BLaER1 treated with 17β-estradiol and CSF1 and Interleukin-3, amounts not matched to agents 10 nM and 100 nM (cell line): ENCODE data around the gene CABYR.
A peak's percentile ranks its signal among the peaks of the same experiment; 100 is the strongest.

ENCODE experiments used
- H3K27ac ChIP-seq, 11 experiments: shearing (Covaris generic); formaldehyde crosslinking; 2 replicates each; pipeline ENCODE4 v1.8.1; 2022
- H3K27me3 ChIP-seq, 11 experiments: shearing (Covaris generic); formaldehyde crosslinking; 2 replicates each; pipeline ENCODE4 v1.8.1; 2022
- H3K36me3 ChIP-seq, 11 experiments: shearing (Covaris generic); formaldehyde crosslinking; 2 replicates each; pipeline ENCODE4 v1.8.1; 2022
- H3K4me1 ChIP-seq, 10 experiments: shearing (Covaris generic); formaldehyde crosslinking; 2 replicates each; pipeline ENCODE4 v1.8.1; 2022
- H3K4me2 ChIP-seq, 11 experiments: shearing (Covaris generic); formaldehyde crosslinking; 2 replicates each; pipeline ENCODE4 v1.8.1; 2022
- H3K4me3 ChIP-seq, 10 experiments: shearing (Covaris generic); formaldehyde crosslinking; 2 replicates each; pipeline ENCODE4 v1.8.1; 2022
- H3K9ac ChIP-seq, 11 experiments: shearing (Covaris generic); formaldehyde crosslinking; 2 replicates each; pipeline ENCODE4 v1.8.1; 2022
- H3K9me3 ChIP-seq, 11 experiments: shearing (Covaris generic); formaldehyde crosslinking; replicated peaks in 1 of 11; 2 replicates each; pipeline ENCODE4 v1.8.1; 2022
- H4K20me1 ChIP-seq, 11 experiments: shearing (Covaris generic); formaldehyde crosslinking; 2 replicates each; pipeline ENCODE4 v1.8.1; 2022
- Cebpa-rat ChIP-seq, 11 experiments: shearing (Covaris generic); IDR thresholded peaks; 2 replicates each; pipeline ENCODE4 v1.8.1; 2022

Gene CABYR

DNA sequence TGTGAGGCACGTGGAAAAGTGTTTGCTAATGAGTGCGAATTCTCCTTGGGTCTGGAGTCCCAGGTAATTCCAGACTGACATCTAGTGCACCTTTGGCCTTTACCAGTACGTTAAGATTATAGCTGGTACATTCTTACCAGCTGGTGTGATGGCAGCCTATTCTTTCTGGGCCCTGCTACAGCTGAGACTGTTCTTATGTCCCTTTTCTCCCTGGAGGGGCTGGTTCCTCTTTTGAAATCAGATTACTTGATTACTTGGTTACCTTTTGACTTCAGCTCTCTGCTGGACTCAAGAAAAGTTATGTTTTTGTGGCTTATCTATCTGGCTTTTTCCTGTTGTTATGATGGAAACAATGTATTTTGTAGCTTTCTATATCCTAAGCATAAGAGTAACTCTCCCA is 14.5 kb downstream of the CABYR start:
- no peak for TF ChIP-seq Cebpa-rat (IDR thresholded peaks at IDR 0.05)
- no peak overlapping the region for H3K27ac ChIP-seq
- H4K20me1 ChIP-seq = no peaks in the 10 kb centered on the region
- H3K9me3 ChIP-seq = peaks cover 0 to 12% (median 0%) of the 10 kb centered on the region in 11 experiments; a peak in 4 of 22 replicates
- no peak overlapping the region for H3K4me2 ChIP-seq
- no peak overlapping the region for H3K4me3 ChIP-seq
- H3K27me3 ChIP-seq = no peaks in the 10 kb centered on the region
- H3K36me3 ChIP-seq = peaks cover 0 to 29% (median 10%) of the 10 kb centered on the region in 11 experiments; a peak in 10 of 22 replicates
- no peak overlapping the region for H3K9ac ChIP-seq
- no peaks in the 10 kb centered on the region for H3K4me1 ChIP-seq

DNA sequence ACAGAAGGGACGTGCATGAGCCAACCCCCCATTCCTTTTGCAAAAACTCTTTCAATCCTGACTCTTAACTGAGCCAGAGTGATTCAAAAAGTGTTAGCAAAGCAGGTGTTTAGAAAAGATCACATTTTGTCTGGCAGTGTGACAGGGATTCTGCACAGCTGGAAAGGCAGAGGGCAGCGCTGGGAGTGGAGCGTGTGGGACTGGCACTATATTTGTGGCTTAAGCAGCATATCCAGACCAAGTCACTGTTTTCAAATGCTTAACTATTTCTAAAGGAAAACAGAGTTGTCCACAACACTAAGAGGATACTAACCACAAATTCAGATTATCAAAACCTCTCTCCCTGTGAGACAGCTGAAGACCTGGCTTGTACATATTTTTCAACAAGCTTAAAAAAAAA is 19.0 kb downstream of the CABYR start:
- H3K36me3 ChIP-seq = peaks cover 0 to 64% (median 30%) of the 10 kb centered on the region in 11 experiments; a peak in 20 of 22 replicates
- no peaks in the 10 kb centered on the region for H4K20me1 ChIP-seq
- TF ChIP-seq Cebpa-rat (IDR thresholded peaks at IDR 0.05) = no peak
- H3K4me3 ChIP-seq = no peak overlapping the region
- no peak overlapping the region for H3K4me2 ChIP-seq
- H3K27me3 ChIP-seq = no peaks in the 10 kb centered on the region
- H3K9ac ChIP-seq = no peak overlapping the region
- no peak overlapping the region for H3K27ac ChIP-seq
- H3K4me1 ChIP-seq = no peaks in the 10 kb centered on the region
- H3K9me3 ChIP-seq = no peaks in the 10 kb centered on the region

DNA sequence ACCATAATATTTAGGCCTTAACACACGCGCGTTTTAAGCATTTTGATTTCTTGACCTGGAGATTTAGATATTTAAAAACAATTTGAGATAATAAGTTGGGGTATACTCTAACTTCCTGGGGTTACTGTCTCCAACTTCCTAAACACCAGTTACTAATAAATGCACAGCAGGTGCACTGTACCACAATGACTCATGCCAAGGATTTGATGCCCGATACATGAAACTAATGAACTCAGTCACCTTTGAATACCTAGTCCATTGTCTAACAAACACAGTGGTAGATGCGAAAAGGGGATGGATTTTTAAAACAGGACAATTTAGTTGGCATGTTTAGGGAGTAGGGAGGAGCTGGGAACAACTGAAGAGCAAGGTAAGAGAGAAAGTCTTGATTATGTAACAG is 21.2 kb downstream of the CABYR start:
- peaks cover 6 to 83% (median 44%) of the 10 kb centered on the region in 11 experiments for H3K36me3 ChIP-seq
- H3K9me3 ChIP-seq = no peaks in the 10 kb centered on the region
- no peaks in the 10 kb centered on the region for H3K27me3 ChIP-seq
- TF ChIP-seq Cebpa-rat (IDR thresholded peaks at IDR 0.05) = no peak
- H3K27ac ChIP-seq = no peak overlapping the region
- H3K4me2 ChIP-seq = no peak overlapping the region
- H4K20me1 ChIP-seq = no peaks in the 10 kb centered on the region
- H3K9ac ChIP-seq = no peak overlapping the region
- H3K4me3 ChIP-seq = no peak overlapping the region
- no peaks in the 10 kb centered on the region for H3K4me1 ChIP-seq

DNA sequence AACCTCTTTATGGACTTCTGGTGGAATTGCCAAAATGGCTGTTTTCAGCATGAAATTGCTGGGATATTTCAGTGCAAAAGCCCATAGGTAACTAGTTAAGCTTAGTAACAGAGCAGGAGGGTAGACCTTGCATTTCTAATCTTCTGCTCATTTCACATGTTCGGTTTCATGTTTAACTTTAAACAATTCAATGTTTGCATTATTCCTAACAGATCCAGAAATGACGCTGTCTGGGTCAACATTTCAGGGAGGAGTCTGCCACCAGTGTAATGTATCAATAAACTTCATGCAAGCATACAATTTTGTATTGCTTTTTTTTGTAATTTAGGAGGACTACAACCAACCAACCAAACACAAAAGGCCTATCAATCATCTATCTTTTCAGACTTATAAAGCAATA is 22.4 kb downstream of the CABYR start:
- H3K27ac ChIP-seq = no peak overlapping the region
- H4K20me1 ChIP-seq = no peaks in the 10 kb centered on the region
- no peak overlapping the region for H3K9ac ChIP-seq
- H3K9me3 ChIP-seq = no peaks in the 10 kb centered on the region
- no peaks in the 10 kb centered on the region for H3K4me1 ChIP-seq
- TF ChIP-seq Cebpa-rat (IDR thresholded peaks at IDR 0.05) = no peak
- peaks cover 11 to 87% (median 43%) of the 10 kb centered on the region in 11 experiments for H3K36me3 ChIP-seq
- no peak overlapping the region for H3K4me2 ChIP-seq
- H3K4me3 ChIP-seq = no peak overlapping the region
- H3K27me3 ChIP-seq = no peaks in the 10 kb centered on the region

DNA sequence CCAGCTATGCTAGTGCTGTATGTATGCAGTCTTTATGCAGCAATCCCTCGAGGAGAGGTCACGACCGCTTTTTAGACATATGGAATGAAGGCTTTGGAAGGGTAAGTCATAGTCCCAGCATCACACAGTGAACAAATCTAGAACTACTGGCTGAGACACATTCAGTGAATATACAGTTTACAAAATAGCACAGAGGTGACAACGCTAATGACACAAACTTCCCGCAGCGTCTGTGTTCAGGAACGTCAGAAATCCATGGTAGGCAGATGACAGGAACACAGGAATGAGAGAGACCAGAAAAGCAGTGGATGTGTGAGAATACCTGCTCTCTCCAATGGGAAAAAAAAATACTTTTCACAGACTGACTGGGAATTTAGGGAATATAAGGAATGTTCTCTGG is 29.6 kb downstream of the CABYR start:
- H3K4me1 ChIP-seq = no peaks in the 10 kb centered on the region
- H3K9ac ChIP-seq = no peak overlapping the region
- H3K36me3 ChIP-seq = peaks cover 12 to 56% (median 25%) of the 10 kb centered on the region in 11 experiments; a peak in 19 of 22 replicates
- H3K9me3 ChIP-seq = no peaks in the 10 kb centered on the region
- no peak for TF ChIP-seq Cebpa-rat (IDR thresholded peaks at IDR 0.05)
- H3K4me2 ChIP-seq = no peak overlapping the region
- no peaks in the 10 kb centered on the region for H3K27me3 ChIP-seq
- no peak overlapping the region for H3K27ac ChIP-seq
- H3K4me3 ChIP-seq = no peak overlapping the region
- no peaks in the 10 kb centered on the region for H4K20me1 ChIP-seq

DNA sequence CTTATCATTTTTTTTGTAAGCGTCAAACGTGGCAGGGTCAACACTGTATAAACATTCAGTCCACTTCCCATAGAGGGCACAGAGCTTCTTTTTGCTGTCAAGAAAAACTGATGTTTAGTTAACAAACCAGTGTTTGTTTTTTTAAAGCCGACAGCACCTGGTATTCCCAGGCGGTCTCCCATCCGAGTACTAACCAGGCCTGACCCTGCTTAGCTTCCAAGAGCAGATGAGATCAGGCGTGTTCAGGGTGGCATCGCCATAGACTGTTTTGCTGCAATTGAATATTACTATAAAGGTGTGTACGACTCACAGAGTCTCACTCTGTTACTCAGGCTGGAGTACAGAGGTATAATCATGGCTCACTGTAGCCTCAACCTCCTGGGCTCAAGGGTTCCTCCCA is 31.5 kb downstream of the CABYR start:
- TF ChIP-seq Cebpa-rat (IDR thresholded peaks at IDR 0.05) = no peak
- H3K27me3 ChIP-seq = no peaks in the 10 kb centered on the region
- no peaks in the 10 kb centered on the region for H3K4me1 ChIP-seq
- no peaks in the 10 kb centered on the region for H3K9me3 ChIP-seq
- no peak overlapping the region for H3K9ac ChIP-seq
- no peak overlapping the region for H3K4me2 ChIP-seq
- peaks cover 6 to 45% (median 17%) of the 10 kb centered on the region in 11 experiments; a peak in 17 of 22 replicates for H3K36me3 ChIP-seq
- no peak overlapping the region for H3K27ac ChIP-seq
- H3K4me3 ChIP-seq = no peak overlapping the region
- H4K20me1 ChIP-seq = no peaks in the 10 kb centered on the region

DNA sequence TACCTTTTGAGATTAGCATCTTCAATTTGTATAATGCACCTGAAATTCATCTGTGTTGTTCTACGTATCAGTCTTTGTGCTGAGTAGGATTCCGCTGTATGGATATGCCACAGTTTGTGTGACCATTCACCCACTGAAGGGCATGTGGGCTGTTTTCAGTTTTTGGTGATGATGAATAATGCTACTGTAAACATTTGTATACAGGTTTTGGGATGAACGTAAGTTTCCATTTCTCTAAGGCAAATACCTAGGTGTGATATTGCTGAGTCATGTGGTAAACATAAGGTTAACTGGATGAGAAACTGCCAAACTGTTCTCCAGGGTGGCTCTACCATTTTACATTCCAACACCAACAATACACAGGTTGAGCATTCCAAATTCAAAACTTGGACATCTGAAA is 35.1 kb downstream of the CABYR start:
- Histone ChIP-seq H3K4me2 (no peak overlapping the region), H3K9ac (no peak overlapping the region), H3K27ac (no peak overlapping the region), H3K9me3 (no peaks in the 10 kb centered on the region), H4K20me1 (no peaks in the 10 kb centered on the region), H3K36me3 (peaks cover 0 to 19% (median 0%) of the 10 kb centered on the region in 11 experiments; a peak in 8 of 22 replicates), H3K4me3 (no peak overlapping the region), H3K4me1 (peaks cover 12 to 18% (median 14%) of the 10 kb centered on the region in 10 experiments), H3K27me3 (no peaks in the 10 kb centered on the region)
- no peak for TF ChIP-seq Cebpa-rat (IDR thresholded peaks at IDR 0.05)

DNA sequence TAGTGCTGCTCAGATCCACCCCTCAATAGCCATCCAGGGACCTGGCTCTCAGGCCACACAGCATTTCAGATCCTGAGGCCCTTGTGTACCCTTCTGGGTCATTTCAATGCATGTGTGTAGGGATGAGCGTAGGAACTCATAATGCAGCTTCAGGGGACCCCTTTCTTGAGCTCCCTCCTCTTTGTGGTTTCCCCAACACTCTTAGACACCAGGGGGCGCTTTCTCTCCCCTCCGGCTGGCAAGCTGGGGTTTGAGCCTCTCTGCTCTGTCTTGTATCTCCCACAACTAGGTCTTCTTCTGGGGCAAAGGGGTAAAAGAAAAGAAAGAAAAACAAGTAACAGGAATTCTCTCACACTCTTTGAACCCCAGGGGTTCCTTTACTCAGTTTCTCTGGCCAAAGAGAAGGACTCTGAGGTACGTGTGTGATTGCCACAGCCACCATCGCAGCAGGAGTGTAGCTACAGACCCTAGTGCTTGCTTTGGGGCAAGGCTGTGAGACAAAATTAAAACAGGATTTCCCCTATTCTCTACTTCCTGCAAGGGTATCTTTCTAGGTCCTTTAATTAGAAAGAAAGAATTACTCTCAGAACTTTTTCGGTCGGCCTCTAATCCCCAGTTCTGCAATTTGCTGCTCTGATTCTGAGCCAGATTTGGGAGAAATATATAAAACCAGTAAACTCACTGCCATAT is 38.0 kb downstream of the CABYR start:
- Histone ChIP-seq H3K4me3 (peak overlapping the region in 1 of 10 experiments; percentile 11; a peak in 2 of 20 replicates), H3K9ac (peak overlapping the region in 6 of 11 experiments; percentile 1 to 45 (median 29); a peak in 8 of 22 replicates), H4K20me1 (no peaks in the 10 kb centered on the region), H3K36me3 (peaks cover 0 to 14% (median 0%) of the 10 kb centered on the region in 11 experiments; a peak in 5 of 22 replicates), H3K27ac (peak overlapping the region in 9 of 11 experiments; percentile 40 to 68 (median 54); a peak in 16 of 22 replicates), H3K4me1 (peaks cover 12 to 20% (median 16%) of the 10 kb centered on the region in 10 experiments), H3K4me2 (peak overlapping the region; percentile 65 to 88 (median 77)), H3K27me3 (no peaks in the 10 kb centered on the region), H3K9me3 (no peaks in the 10 kb centered on the region)
- TF ChIP-seq Cebpa-rat (IDR thresholded peaks at IDR 0.05) = no peak

DNA sequence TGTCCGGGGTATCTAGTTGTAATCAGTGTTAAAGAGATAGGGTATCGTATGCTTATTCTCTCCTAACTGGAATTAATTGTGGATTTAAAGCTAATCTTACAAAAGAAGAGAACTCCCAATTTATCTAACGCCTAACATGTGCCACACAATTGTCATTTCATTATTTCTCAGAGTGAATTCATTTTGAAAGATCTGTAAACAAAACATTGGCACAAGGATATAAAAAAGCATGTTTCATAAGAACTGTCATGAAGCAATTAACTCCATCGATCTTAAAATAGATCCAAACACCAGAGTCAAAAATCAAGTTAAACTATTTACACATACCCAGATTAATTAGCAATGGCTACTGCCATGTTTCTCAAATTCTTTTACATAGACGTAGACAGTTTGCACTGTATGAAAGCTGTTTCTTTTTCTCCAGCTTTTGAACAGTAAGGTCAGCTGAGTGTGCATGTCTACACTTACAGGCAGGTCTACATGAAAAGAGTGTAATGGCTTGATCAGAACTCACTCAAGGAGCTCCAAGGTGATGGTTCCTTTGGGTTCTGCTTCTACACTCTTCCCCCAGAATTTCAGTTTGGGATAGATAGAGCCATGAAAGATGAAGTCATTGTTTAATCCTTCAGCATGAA is 38.8 kb downstream of the CABYR start:
- peak overlapping the region; percentile 65 to 88 (median 77); a peak in 20 of 22 replicates for H3K4me2 ChIP-seq
- no peak for TF ChIP-seq Cebpa-rat (IDR thresholded peaks at IDR 0.05)

More for the DNA sequence above, 38.8 kb downstream of the CABYR start:
- peak overlapping the region in 4 of 11 experiments; percentile 40 to 61 (median 56); a peak in 5 of 22 replicates for H3K27ac ChIP-seq
- no peaks in the 10 kb centered on the region for H3K27me3 ChIP-seq
- no peaks in the 10 kb centered on the region for H3K9me3 ChIP-seq
- no peaks in the 10 kb centered on the region for H4K20me1 ChIP-seq
- H3K36me3 ChIP-seq = peaks cover 0 to 14% (median 0%) of the 10 kb centered on the region in 11 experiments; a peak in 4 of 22 replicates
- H3K4me1 ChIP-seq = peaks cover 12 to 20% (median 16%) of the 10 kb centered on the region in 10 experiments
- no peak overlapping the region for H3K9ac ChIP-seq
- H3K4me3 ChIP-seq = no peak overlapping the region
